Measurements from ENCODE around the gene UPP1.

GRCh38 chr7:48102530-48102929 lies 13.5 kb downstream of the UPP1 start:
- no peak for TF ChIP-seq CTCF (conservative IDR thresholded peaks at IDR 0.05; ENCODE audit: low read depth, low read length)
- no peak for TF ChIP-seq EZH2 (IDR thresholded peaks at IDR 0.05; ENCODE audit: low read length, unreplicated experiment)
- TF ChIP-seq EZH2phosphoT487 (IDR thresholded peaks at IDR 0.05; ENCODE audit: borderline replicate concordance, low read length) = no peak

Measured in PC-3 (cell line).